Transverse colon (tissue), 4 donors: ENCODE results near the gene FKBP9. TPM values are rescaled to one million over a fixed set of nuclear protein-coding genes. Genes with fewer than 3 reads are reported as not detected.

Source experiments
- DNase-seq: peaks from one replicate; pipeline ENCODE4 v3.0.0-alpha.2; 2019
- H3K27ac ChIP-seq, 4 donors: fragments of 200-600 bp; sonication (generic); 2 replicates each; pipeline ENCODE4 v1.5.1; 2016 to 2018; ENCODE audit warnings: inconsistent platforms in 4 of 4
- H3K27me3 ChIP-seq: fragments of 200-600 bp; sonication (generic); 2 replicates; pipeline ENCODE4 v1.5.1; 2017; ENCODE audit warnings: inconsistent platforms
- H3K36me3 ChIP-seq, 4 donors: fragments of 200-600 bp; sonication (generic); 2 replicates each; pipeline ENCODE4 v1.5.1; 2017 to 2019; ENCODE audit warnings: inconsistent platforms in 4 of 4
- H3K4me1 ChIP-seq, 4 donors: fragments of 200-600 bp; sonication (generic); 2 replicates each; pipeline ENCODE4 v1.5.1; 2017 to 2020; ENCODE audit warnings: inconsistent platforms in 4 of 4
- H3K4me3 ChIP-seq, 4 donors: fragments of 200-600 bp; sonication (generic); 1 replicate in 1 of 4; 2 replicates in 3 of 4; pipeline versions ENCODE4 v1.5.1 to v1.6.1; 2017 to 2019; ENCODE audit warnings: inconsistent platforms in 4 of 4
- H3K9me3 ChIP-seq, 2 donors: fragments of 200-600 bp; sonication (generic); 2 replicates each; pipeline ENCODE4 v1.5.1; 2017 to 2019; ENCODE audit warnings: inconsistent platforms in 2 of 2
- EP300 ChIP-seq: sonication (generic); formaldehyde crosslinking; IDR thresholded peaks from one replicate; pipeline ENCODE4 v1.6.1; 2017; ENCODE audit warnings: antibody characterized with exemption, low read depth
- POLR2A ChIP-seq: fragments of 450-650 bp; IDR thresholded peaks from one replicate; pipeline ENCODE4 v1.6.1; 2016; ENCODE audit warnings: antibody characterized with exemption, mild to moderate bottlenecking, moderate library complexity
- POLR2AphosphoS5 ChIP-seq, 3 donors: sonication (generic); formaldehyde crosslinking; IDR thresholded peaks; one replicate each; pipeline ENCODE4 v1.6.1; 2016; ENCODE audit warnings: antibody characterized with exemption in 3 of 3
- WGBS, 2 donors: methylation state at CpG; one replicate each; pipeline ENCODE4 v1.1.5; 2018; ENCODE audit warnings: low coverage in 1 of 2; 5-methylcytosine and 5-hydroxymethylcytosine counted together
- in situ Hi-C, 4 donors: fragments of 200-750 bp; cut with MboI; loops; one replicate each; pipeline versions ENCODE4 v1.15.0 to v1.15.1; 2017; ENCODE audit warnings: low sequenced_read_pairs in 3 of 4, low pct_ligation_motif_present in 1 of 4, low pct_unique_long_range_greater_than_20kb in 1 of 4
- intact Hi-C: fragments of 100-400 bp; cut with DNase I; formaldehyde crosslinking; loops from one replicate; pipeline ENCODE4 v1.15.1; 2023; ENCODE audit warnings: low total_unique reads
- total RNA-seq, 4 donors: library from RNA; depleted of rRNA; stranded (reverse); fragments of >200 nt; gene quantifications; one replicate each; pipeline ENCODE4 v1.1.0, GENCODE V29; 2016
- TF ChIP-seq, protein P1 (sequence below), 5 experiments: fragments of 200-600 bp in 3 of 5; fragments of 450-650 bp in 2 of 5; sonication (generic) in 3 of 5; IDR thresholded peaks; 1 replicate in 2 of 5; 2 replicates in 3 of 5; pipeline ENCODE4 v1.5.1; 2016 to 2017; ENCODE audit warnings: antibody characterized with exemption in 5 of 5, inconsistent platforms in 3 of 5, mild to moderate bottlenecking in 2 of 5, moderate library complexity in 1 of 5

Gene FKBP9
- total RNA-seq, 4 donors from 2014 or later, result 124 to 191 (median 180) TPM

DNA sequence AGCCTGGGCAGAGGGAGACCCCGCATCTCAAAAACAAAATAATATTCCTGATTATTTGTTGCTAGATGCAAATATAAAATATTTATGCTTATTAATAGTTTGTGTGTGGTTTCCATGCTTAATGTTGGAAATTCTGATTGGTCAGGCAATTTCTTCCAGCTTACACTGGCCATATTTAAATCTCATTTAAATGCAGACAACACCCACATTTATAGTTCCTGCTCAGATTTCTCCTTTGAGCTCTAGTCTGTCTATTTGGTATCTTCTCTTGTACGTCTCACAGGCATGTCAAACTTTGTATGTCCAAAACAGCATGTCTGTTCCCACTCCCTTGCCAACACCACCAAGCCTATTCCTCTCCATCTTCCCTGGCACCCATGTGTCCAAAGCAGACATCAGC, 52.5 kb downstream of the FKBP9 start:
- Histone ChIP-seq H3K27me3 (no peaks in the 10 kb centered on the region), H3K27ac (no peak overlapping the region), H3K9me3 (no peaks in the 10 kb centered on the region), H3K4me3 (no peak overlapping the region), H3K4me1 (no peaks in the 10 kb centered on the region), H3K36me3 (peaks cover 0 to 18% (median 0%) of the 10 kb centered on the region in 4 donors)
- 85 to 93% methylated on average over 2 of the region's 2 CpGs for WGBS, 2 donors
- intact Hi-C loops (no loop called here), in situ Hi-C loops (no loop called here)
- TF ChIP-seq, protein P1, sequence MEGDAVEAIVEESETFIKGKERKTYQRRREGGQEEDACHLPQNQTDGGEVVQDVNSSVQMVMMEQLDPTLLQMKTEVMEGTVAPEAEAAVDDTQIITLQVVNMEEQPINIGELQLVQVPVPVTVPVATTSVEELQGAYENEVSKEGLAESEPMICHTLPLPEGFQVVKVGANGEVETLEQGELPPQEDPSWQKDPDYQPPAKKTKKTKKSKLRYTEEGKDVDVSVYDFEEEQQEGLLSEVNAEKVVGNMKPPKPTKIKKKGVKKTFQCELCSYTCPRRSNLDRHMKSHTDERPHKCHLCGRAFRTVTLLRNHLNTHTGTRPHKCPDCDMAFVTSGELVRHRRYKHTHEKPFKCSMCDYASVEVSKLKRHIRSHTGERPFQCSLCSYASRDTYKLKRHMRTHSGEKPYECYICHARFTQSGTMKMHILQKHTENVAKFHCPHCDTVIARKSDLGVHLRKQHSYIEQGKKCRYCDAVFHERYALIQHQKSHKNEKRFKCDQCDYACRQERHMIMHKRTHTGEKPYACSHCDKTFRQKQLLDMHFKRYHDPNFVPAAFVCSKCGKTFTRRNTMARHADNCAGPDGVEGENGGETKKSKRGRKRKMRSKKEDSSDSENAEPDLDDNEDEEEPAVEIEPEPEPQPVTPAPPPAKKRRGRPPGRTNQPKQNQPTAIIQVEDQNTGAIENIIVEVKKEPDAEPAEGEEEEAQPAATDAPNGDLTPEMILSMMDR (IDR thresholded peaks at IDR 0.05), result no peak
- TF ChIP-seq POLR2A (no peak), EP300 (no peak), POLR2AphosphoS5 (IDR thresholded peaks at IDR 0.05) (no peak)
- no peak for DNase-seq

- Histone ChIP-seq H3K36me3 (peaks cover 0 to 35% (median 11%) of the 10 kb centered on the region in 4 donors), H3K9me3 (no peaks in the 10 kb centered on the region), H3K27ac (no peak overlapping the region), H3K4me1 (no peaks in the 10 kb centered on the region), H3K27me3 (no peaks in the 10 kb centered on the region), H3K4me3 (no peak overlapping the region)
- intact Hi-C loops, result no loop called here
- TF ChIP-seq, protein P1 (IDR thresholded peaks at IDR 0.05), result no peak
- no peak for TF ChIP-seq EP300
- TF ChIP-seq POLR2A, result no peak
- no peak for TF ChIP-seq POLR2AphosphoS5 (IDR thresholded peaks at IDR 0.05)
- in situ Hi-C loops, result no loop called here
- no peak for DNase-seq
Measured at GRCh38 chr7:33012364-33012763, 55.1 kb downstream of the FKBP9 start.

- Histone ChIP-seq H3K36me3 (peaks cover 0 to 33% (median 2%) of the 10 kb centered on the region in 4 donors), H3K4me1 (peaks cover 0 to 22% (median 14%) of the 10 kb centered on the region in 4 donors), H3K9me3 (no peaks in the 10 kb centered on the region), H3K4me3 (no peak overlapping the region), H3K27ac (peak overlapping the region; percentile 39 to 64 (median 54)), H3K27me3 (no peaks in the 10 kb centered on the region)
- 45 to 46% methylated on average over 4 of the region's 4 CpGs for WGBS, 2 donors
- intact Hi-C loops, result no loop called here
- no peak for TF ChIP-seq POLR2A
- TF ChIP-seq, protein P1 (IDR thresholded peaks at IDR 0.05), result no peak
- no peak for TF ChIP-seq EP300
- TF ChIP-seq POLR2AphosphoS5 (IDR thresholded peaks at IDR 0.05), result no peak
- in situ Hi-C loops, result no loop called here
- DNase-seq, result no peak
Measured at GRCh38 chr7:33024189-33024757, 67.0 kb downstream of the FKBP9 start.

DNA sequence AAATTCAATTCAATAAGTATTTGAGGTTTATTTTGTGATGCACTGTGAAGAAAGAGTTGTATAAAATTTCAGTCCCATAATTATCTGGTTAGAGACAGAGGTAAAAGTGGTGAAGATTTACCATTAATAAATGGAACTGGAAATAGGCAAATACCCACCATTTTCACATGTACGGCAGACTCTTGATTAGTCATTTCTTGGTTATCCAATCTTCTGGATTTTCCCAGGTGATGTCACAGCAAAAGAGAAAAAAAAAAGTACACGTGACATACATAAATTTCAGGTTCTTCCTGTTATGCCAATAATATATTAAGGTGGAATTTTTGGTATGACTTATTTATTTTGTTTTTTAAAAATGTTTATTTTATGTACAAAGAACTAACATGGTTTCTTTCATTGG, 78.5 kb downstream of the FKBP9 start:
- no peak for DNase-seq
- peaks cover 0 to 47% (median 7%) of the 10 kb centered on the region in 4 donors for H3K4me1 ChIP-seq
- no peaks in the 10 kb centered on the region for H3K9me3 ChIP-seq
- intact Hi-C loops, result no loop called here
- H3K27ac ChIP-seq, result no peak overlapping the region
- no peaks in the 10 kb centered on the region for H3K36me3 ChIP-seq
- H3K27me3 ChIP-seq, result no peaks in the 10 kb centered on the region
- in situ Hi-C loops, result no loop called here
- TF ChIP-seq, protein P1 (IDR thresholded peaks at IDR 0.05), result no peak
- TF ChIP-seq POLR2AphosphoS5 (IDR thresholded peaks at IDR 0.05) (no peak), POLR2A (no peak), EP300 (no peak)
- no peak overlapping the region for H3K4me3 ChIP-seq
- 88 to 89% methylated on average over 2 of the region's 2 CpGs for WGBS, 2 donors
